Astrocyte of the spinal cord (primary cell): ENCODE data around the gene PPA1.
"Not testable (repeated sequence)": the region's sequence is repeated elsewhere in the genome, so short reads cannot be mapped to it uniquely, and the experiment has no call there.

ENCODE experiments used
- DNase-seq: peaks from one replicate; pipeline ENCODE4 v3.0.0; 2011; ENCODE audit warnings: low read depth, low spot score
- H3K4me3 ChIP-seq: 2 replicates; pipeline ENCODE4 v1.5.1; 2011; ENCODE audit warnings: low read depth, mild to moderate bottlenecking, low read length, moderate library complexity
- CTCF ChIP-seq: IDR thresholded peaks from 2 replicates; pipeline ENCODE4 v1.5.1; 2012; ENCODE audit warnings: low read depth, mild to moderate bottlenecking, low read length, inconsistent platforms
- in situ Hi-C: cut with HindIII; loops from 2 replicates; pipeline ENCODE4 v1.10.0; 2017; ENCODE audit warnings: low sequenced_read_pairs

Gene PPA1

GRCh38 chr10:70237958-70238536 lies 4.8 kb upstream of the PPA1 start:
- in situ Hi-C loops, DNase-seq, H3K4me3 ChIP-seq: not testable (repeated sequence)

DNA sequence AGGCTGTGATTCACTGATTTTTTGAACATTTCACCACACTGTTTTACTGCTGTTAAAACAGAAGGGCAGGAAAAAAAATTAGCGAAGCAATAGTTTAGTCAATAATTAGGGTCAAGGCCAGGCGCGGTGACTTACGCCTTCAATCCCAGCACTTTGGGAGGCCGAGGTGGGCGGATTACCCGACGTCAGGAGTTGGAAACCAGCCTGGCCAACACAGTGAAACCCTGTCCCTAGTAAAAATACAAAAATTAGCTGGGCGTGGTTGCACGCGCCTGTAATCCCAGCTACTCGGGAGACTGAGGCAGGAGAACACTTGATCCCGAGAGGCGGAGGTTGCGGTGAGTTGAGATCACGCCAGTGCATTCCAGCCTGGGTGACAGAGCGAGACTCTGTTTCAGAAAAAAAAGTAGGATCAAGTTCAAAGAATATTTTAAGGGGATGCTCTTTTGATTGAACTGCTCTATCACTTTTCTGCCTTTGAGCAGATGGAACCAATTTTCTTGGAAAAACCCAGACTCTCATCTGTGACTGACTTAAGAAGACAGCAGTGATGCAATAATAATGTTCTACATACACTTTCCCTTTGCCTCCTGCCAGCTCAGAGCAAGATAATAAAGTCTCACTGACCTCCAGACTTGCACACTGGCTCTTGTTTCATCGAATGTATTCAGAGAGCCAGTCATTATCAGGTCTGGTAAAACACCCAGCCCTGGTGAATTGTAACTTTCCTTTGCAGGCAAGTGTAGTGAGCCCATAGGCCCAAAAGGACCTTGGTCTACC lies 1.6 kb upstream of the PPA1 start:
- in situ Hi-C loops: no loop called here
- DNase-seq: peak; percentile 50
- TF ChIP-seq CTCF: no peak
- H3K4me3 ChIP-seq: no peak overlapping the region

DNA sequence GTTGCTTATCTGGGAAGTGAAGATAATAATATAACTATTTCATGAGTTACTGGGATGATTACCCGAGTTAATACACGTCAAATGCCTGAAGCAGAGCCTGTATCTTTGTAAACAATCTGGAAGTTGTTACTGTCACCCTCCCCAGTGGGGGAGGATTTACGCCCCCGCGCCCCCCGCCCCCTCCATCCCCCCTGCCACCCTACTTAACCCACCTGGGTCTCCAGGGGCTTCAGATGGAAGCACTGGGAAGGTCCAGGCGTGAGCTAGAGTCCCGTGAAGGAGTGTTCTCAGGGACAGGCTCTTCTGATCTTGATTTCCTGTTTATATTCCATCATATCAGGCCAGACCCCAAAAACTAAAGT lies 691 bp upstream of the PPA1 start:
- in situ Hi-C loops: no loop called here
- DNase-seq: no peak
- no peak for TF ChIP-seq CTCF

DNA sequence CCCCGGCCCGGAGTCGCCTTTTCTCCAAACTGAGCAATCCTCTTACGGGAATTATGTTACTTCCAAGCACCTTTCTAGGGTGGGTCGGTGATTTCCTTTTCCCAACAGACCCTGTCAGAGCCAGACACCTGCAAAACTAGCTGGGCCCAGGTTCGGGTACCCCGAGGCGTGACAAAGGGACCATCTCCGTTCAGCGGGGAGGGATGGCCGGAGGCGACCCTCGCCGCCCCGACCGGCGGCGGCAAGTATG lies 445 bp downstream of the PPA1 start:
- TF ChIP-seq CTCF: no peak
- H3K4me3 ChIP-seq: peak overlapping the region; percentile 96
- DNase-seq: peak; percentile 12
- in situ Hi-C loops: no loop called here

More for the DNA sequence above, 691 bp upstream of the PPA1 start:
- peak overlapping the region; percentile 53 for H3K4me3 ChIP-seq

- no peak for TF ChIP-seq CTCF
Observed at GRCh38 chr10:70232155-70232858, 922 bp downstream of the PPA1 start.

DNA sequence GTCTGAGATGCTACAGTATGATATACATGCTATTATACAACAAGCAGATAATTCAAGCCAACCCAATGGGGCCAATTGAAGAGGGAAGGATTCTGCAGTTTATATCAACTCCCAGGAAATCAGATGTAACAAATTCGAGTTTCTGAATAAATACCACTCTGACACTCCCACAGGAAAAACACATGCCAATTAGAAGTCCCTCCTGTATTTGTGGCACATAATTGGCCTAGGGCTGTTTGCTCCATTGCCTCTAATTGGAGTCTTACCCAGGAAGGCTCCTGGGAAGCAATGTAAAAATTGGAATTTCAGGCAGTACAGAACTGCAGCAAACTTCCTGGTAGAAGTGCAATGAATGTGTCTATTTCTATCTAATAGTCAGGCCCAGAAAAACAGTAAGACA lies 4.7 kb downstream of the PPA1 start:
- TF ChIP-seq CTCF: no peak
- in situ Hi-C loops: no loop called here
- H3K4me3 ChIP-seq: no peak overlapping the region
- DNase-seq: no peak

More at GRCh38 chr10:70232155-70232858, 922 bp downstream of the PPA1 start:
- in situ Hi-C loops: no loop called here
- DNase-seq: peak; percentile 45
- peak overlapping the region; percentile 96 for H3K4me3 ChIP-seq
